Adrenal gland (tissue), 5 donors: ENCODE data around the gene TMED10.

Experiments used
- POLR2A ChIP-seq, 2 donors: fragments of 450-650 bp; IDR thresholded peaks; one replicate each; pipeline ENCODE4 v1.6.1; 2017; ENCODE audit warnings: antibody characterized with exemption in 2 of 2, mild to moderate bottlenecking in 2 of 2, moderate library complexity in 1 of 2
- TF ChIP-seq, protein P1 (sequence below), 6 experiments: fragments of 450-650 bp in 4 of 6; fragments of 200-600 bp in 2 of 6; sonication (generic) in 1 of 6; IDR thresholded peaks; 1 replicate in 5 of 6; 2 replicates in 1 of 6; pipeline versions ENCODE4 v1.5.1 to v1.8.0; 2016 to 2021; ENCODE audit warnings: antibody characterized with exemption in 6 of 6, mild to moderate bottlenecking in 2 of 6, moderate library complexity in 1 of 6
- donor health status: DM: no; HTN: no; CAD: no.

DNA sequence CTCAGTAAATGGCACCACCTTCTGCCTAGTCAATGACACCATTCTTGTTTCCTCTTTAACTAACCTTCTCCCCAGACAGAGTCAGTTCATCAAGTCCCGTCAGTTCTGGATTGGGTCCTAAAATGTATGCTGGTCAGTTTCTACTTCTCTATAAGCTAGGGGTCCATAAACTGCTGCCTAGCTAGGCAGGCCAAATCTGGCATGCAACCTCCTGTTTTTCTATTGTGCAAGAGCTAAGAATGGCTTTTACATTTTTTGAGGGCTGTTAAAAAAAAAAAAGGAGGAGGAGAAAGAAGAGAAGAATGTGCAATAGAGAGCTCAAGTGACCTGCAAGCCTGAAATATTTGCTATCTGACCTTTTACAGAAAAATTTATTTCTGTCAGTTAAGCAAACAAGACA, 6.4 kb upstream of the TMED10 start:
- no peak for TF ChIP-seq POLR2A (IDR thresholded peaks at IDR 0.05)
- TF ChIP-seq, protein P1, sequence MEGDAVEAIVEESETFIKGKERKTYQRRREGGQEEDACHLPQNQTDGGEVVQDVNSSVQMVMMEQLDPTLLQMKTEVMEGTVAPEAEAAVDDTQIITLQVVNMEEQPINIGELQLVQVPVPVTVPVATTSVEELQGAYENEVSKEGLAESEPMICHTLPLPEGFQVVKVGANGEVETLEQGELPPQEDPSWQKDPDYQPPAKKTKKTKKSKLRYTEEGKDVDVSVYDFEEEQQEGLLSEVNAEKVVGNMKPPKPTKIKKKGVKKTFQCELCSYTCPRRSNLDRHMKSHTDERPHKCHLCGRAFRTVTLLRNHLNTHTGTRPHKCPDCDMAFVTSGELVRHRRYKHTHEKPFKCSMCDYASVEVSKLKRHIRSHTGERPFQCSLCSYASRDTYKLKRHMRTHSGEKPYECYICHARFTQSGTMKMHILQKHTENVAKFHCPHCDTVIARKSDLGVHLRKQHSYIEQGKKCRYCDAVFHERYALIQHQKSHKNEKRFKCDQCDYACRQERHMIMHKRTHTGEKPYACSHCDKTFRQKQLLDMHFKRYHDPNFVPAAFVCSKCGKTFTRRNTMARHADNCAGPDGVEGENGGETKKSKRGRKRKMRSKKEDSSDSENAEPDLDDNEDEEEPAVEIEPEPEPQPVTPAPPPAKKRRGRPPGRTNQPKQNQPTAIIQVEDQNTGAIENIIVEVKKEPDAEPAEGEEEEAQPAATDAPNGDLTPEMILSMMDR (IDR thresholded peaks at IDR 0.05), result no peak
